Activated CD8-positive, alpha-beta memory T cell treated with anti-CD3 and anti-CD28 coated beads, Interleukin-2, amount 50 U/mL, for 48 hours (primary cell): Measurements from ENCODE around the gene CLPTM1.
A peak's percentile ranks its signal among the peaks of the same experiment; 100 is the strongest.
"Not testable (repeated sequence)": the region's sequence is repeated elsewhere in the genome, so short reads cannot be mapped to it uniquely, and the experiment has no call there.

Experiments used
- DNase-seq: peaks from one replicate; pipeline ENCODE4 v3.0.0-alpha.2; 2020

The CLPTM1 gene, protein sequence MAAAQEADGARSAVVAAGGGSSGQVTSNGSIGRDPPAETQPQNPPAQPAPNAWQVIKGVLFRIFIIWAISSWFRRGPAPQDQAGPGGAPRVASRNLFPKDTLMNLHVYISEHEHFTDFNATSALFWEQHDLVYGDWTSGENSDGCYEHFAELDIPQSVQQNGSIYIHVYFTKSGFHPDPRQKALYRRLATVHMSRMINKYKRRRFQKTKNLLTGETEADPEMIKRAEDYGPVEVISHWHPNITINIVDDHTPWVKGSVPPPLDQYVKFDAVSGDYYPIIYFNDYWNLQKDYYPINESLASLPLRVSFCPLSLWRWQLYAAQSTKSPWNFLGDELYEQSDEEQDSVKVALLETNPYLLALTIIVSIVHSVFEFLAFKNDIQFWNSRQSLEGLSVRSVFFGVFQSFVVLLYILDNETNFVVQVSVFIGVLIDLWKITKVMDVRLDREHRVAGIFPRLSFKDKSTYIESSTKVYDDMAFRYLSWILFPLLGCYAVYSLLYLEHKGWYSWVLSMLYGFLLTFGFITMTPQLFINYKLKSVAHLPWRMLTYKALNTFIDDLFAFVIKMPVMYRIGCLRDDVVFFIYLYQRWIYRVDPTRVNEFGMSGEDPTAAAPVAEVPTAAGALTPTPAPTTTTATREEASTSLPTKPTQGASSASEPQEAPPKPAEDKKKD

GRCh38 chr19:44954649-44955504 lies at the start of gene CLPTM1:
Gene CLPTM1, plus strand, starts transcription at chr19:44955380. Its CDS starts 16 bp downstream, at chr19:44955396.
- DNase-seq = peak; percentile 98

GRCh38 chr19:44905437-44906160 lies 49.6 kb upstream of the CLPTM1 start, which contains the start of gene APOE:
Gene APOE, plus strand, starts transcription at chr19:44905796. Its CDS starts 829 bp downstream, at chr19:44906625.
- no peak for DNase-seq

- DNase-seq = no peak
Measured at GRCh38 chr19:44907613-44908012, 47.6 kb upstream of the CLPTM1 start.

DNA sequence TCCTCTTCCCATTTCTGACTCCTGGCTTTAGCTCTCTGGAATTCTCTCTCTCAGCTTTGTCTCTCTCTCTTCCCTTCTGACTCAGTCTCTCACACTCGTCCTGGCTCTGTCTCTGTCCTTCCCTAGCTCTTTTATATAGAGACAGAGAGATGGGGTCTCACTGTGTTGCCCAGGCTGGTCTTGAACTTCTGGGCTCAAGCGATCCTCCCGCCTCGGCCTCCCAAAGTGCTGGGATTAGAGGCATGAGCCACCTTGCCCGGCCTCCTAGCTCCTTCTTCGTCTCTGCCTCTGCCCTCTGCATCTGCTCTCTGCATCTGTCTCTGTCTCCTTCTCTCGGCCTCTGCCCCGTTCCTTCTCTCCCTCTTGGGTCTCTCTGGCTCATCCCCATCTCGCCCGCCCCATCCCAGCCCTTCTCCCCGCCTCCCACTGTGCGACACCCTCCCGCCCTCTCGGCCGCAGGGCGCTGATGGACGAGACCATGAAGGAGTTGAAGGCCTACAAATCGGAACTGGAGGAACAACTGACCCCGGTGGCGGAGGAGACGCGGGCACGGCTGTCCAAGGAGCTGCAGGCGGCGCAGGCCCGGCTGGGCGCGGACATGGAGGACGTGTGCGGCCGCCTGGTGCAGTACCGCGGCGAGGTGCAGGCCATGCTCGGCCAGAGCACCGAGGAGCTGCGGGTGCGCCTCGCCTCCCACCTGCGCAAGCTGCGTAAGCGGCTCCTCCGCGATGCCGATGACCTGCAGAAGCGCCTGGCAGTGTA lies 46.9 kb upstream of the CLPTM1 start:
- no peak for DNase-seq

DNA sequence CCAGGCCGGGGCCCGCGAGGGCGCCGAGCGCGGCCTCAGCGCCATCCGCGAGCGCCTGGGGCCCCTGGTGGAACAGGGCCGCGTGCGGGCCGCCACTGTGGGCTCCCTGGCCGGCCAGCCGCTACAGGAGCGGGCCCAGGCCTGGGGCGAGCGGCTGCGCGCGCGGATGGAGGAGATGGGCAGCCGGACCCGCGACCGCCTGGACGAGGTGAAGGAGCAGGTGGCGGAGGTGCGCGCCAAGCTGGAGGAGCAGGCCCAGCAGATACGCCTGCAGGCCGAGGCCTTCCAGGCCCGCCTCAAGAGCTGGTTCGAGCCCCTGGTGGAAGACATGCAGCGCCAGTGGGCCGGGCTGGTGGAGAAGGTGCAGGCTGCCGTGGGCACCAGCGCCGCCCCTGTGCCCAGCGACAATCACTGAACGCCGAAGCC lies 46.3 kb upstream of the CLPTM1 start:
- DNase-seq = no peak

DNA sequence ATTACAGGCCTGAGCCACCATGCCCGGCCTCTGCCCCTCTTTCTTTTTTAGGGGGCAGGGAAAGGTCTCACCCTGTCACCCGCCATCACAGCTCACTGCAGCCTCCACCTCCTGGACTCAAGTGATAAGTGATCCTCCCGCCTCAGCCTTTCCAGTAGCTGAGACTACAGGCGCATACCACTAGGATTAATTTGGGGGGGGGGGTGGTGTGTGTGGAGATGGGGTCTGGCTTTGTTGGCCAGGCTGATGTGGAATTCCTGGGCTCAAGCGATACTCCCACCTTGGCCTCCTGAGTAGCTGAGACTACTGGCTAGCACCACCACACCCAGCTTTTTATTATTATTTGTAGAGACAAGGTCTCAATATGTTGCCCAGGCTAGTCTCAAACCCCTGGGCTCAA lies 45.4 kb upstream of the CLPTM1 start:
- no peak for DNase-seq

DNA sequence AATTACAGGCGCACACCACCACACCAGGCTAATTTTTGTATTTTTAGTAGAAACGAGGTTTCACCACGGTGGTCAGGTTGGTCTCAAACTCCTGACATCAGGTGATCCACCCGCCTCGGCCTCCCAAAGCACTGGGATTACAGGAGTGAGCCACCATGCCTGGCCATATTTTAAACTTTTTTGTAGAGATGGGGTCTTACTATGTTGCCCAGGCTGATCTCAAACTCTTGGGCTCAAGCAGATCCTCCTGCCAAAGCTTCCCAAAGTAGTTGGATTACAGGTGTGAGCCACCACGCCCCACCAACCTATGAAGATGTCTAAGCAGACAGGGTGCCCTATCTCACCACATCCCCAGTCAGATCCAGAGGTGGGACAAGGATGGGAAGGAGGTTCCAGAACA lies 43.3 kb upstream of the CLPTM1 start:
- DNase-seq = not testable (repeated sequence)

DNA sequence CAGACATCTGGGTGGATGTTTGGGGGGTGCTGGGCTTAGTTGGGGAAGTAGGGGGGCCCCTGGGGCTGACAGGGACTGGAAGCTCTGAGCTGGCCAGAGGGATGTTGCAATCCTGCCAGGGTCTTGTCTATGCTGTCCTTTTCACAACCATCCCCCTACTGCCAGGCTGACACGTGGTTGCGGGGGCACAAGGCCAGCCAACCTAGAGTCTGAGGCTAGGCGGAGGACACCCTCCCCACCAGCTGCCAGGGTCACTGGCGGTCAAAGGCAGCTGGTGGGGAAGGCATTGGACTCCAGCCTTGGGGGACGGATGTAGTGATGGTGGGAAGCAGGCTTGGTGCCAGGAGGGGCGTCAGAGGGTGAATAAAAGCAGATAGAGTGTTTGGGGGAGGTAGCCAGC lies 42.3 kb upstream of the CLPTM1 start:
- no peak for DNase-seq

DNA sequence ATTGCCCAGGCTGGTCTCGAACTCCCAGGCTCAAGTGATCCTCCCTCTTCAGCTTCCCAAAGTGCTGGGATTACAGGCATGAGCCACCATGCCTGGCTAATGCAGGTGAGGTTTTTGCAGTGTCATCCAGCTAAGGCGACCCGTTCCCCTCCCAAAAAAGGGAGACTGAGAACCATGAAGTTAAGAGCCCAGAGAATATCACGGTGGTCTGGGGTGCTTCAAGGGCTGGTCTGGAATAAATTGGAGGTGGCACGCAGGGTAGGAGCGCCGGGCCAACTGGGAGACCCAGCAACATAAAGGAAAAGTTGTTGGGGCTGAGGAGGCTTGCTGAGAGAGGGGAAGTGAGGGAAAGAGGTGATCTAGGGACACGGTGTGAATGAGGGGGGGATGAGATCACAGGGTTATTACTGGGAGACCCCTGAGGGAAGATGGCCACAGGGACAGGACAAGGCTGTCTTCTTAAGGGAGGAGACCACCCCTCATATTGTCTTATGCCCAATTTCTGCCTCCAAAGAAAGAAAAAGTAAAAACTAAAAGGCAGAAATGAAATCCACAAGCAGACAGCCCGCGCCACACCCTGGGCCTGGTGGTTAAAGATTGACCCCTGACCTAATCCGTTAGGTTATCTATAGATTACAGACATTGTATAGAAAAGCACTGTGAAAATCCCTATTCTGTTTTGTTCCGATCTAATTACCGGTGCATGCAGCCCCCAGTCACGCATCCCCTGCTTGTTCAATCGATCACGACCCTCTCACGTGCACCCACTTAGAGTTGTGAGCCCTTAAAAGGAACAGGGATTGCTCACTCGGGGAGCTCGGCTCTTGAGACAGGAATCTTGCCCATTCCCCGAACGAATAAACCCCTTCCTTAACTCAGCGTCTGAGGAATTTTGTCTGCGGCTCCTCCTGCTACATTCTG lies 41.4 kb upstream of the CLPTM1 start:
- not testable (repeated sequence) for DNase-seq

DNA sequence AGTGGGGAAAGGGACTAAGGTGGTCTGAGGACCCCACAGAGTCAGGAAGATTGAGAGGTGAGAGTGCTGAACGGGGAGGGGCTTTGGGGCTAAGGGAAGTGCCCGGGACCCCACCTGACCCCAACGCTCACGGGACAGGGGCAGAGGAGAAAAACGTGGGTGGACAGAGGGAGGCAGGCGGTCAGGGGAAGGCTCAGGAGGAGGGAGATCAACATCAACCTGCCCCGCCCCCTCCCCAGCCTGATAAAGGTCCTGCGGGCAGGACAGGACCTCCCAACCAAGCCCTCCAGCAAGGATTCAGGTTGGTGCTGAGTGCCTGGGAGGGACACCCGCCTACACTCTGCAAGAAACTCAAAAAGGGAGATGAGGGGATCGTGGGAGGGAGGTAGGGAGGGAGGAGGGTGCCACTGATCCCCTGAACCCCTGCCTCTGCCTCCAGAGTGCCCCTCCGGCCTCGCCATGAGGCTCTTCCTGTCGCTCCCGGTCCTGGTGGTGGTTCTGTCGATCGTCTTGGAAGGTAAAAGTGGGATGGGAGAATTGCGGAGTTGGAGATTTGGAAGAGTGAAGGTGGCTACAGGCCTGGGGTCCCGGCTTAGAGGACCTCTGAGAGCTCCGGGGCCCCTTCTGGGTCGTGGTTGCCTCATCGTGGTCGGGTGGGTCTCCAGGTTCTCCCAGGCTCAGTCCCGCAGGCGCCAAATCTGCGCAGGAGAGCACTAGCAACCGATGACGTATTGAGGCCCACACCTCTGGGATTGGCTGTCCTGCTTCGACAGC lies 40.6 kb upstream of the CLPTM1 start, which contains the start of gene APOC1:
Gene APOC1, plus strand, starts transcription at position 176 of the 774 bp plus-strand sequence. Its CDS starts 284 bp downstream, at position 460.
- DNase-seq = peak; percentile 89

GRCh38 chr19:44924243-44924725 lies 30.9 kb upstream of the CLPTM1 start:
- no peak for DNase-seq

- no peak for DNase-seq
Measured at GRCh38 chr19:44925114-44925891, 29.9 kb upstream of the CLPTM1 start.

GRCh38 chr19:44926245-44927077 lies 28.7 kb upstream of the CLPTM1 start:
- DNase-seq = not testable (repeated sequence)

DNA sequence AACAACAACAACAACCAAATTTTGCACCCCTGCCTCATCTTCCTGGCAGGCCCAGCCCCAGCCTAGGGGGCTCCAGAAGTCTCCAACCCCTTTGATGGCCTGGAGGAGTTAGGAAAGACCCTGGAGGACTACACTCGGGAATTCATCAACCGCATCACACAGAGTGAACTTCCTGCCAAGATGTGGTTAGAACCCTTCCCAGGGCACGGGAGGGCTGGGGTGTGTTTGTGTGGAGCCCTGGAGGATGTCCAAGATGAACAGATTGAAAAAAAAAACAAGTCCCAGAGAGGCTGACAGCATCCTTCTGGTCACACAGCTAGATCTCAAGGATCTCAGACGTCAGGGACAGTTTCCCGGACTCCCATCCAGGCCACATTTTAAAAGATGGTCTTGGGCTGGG lies 27.4 kb upstream of the CLPTM1 start:
- no peak for DNase-seq

- no peak for DNase-seq
Measured at GRCh38 chr19:44930088-44930487, 25.1 kb upstream of the CLPTM1 start.

DNA sequence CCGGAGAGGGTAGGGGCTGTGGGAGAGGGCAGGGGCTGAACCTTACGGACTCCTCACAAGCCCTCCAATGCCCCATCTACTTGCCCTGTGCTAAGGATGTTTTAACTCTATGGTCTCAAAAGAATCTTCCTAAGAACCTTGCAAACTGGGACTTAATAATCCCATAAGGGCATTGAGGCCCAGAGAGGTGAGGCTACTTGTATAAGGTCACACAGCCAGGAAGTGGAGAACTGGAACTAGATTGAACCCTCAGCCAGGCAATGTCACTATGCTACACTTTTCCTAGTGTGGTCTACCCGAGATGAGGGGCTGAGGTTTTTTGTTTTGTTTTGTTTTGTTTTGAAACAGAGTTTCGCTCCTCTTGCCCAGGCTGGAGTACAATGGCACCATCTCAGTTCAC lies 23.6 kb upstream of the CLPTM1 start:
- no peak for DNase-seq

DNA sequence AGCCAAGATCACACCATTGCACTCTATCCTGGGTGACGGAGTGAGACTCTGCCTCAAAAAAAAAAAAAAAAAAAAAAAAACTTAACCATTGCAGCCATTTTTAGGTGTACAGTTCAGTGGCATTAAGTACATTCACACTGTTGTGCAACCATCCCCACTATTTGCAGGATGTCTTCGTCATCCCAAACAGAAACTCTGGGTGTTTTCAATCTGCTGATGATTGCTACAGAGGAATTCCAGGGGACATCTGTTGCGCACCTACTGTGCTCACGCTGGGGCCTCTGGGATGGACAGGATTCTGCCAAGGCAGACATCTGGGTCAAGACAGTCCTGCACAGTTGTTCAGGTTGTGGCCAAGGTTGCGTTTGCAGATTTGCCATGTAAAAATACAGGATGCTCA lies 15.5 kb upstream of the CLPTM1 start:
- DNase-seq = no peak
